Tibial artery (tissue), 4 donors: ENCODE data around the gene PLXNA1.

Experiments used
- DNase-seq, 2 donors: peaks; one replicate each; pipeline ENCODE4 v3.0.0-alpha.2; 2019
- H3K27ac ChIP-seq, 2 donors: fragments of 200-600 bp; sonication (generic) in 1 of 2; 1 replicate in 1 of 2; 2 replicates in 1 of 2; pipeline ENCODE4 v1.5.1; 2018 to 2019; ENCODE audit warnings: mild to moderate bottlenecking in 1 of 2
- H3K27me3 ChIP-seq, 2 donors: fragments of 200-600 bp; sonication (generic) in 1 of 2; one replicate each; pipeline versions ENCODE4 v1.5.1 to v1.6.0; 2016 to 2019
- H3K36me3 ChIP-seq, 3 donors: fragments of 200-600 bp; sonication (generic) in 2 of 3; one replicate each; pipeline ENCODE4 v1.5.1; 2016 to 2019; ENCODE audit warnings: mild to moderate bottlenecking in 2 of 3
- H3K4me1 ChIP-seq, 4 donors: fragments of 200-600 bp; sonication (generic) in 2 of 4; 1 replicate in 3 of 4; 2 replicates in 1 of 4; pipeline ENCODE4 v1.5.1; 2016 to 2019
- H3K4me3 ChIP-seq, 2 donors: fragments of 200-600 bp; sonication (generic) in 1 of 2; 1 replicate in 1 of 2; 2 replicates in 1 of 2; pipeline ENCODE4 v1.5.1; 2018 to 2019; ENCODE audit warnings: mild to moderate bottlenecking in 2 of 2
- H3K9me3 ChIP-seq, 3 donors: fragments of 200-600 bp; sonication (generic) in 1 of 3; one replicate each; pipeline ENCODE4 v1.5.1; 2016 to 2019
- intact Hi-C: fragments of 100-400 bp; cut with DNase I; formaldehyde crosslinking; loops from one replicate; pipeline ENCODE4 v1.15.0; 2023; ENCODE audit warnings: low total_unique reads
- TF ChIP-seq, protein P1 (sequence below), 2 experiments: fragments of 200-600 bp in 1 of 2; fragments of 450-650 bp in 1 of 2; IDR thresholded peaks; one replicate each; pipeline ENCODE4 v1.5.1; 2017 to 2019; ENCODE audit warnings: antibody characterized with exemption in 2 of 2, mild to moderate bottlenecking in 1 of 2, moderate library complexity in 1 of 2

The PLXNA1 gene

GRCh38 chr3:126958638-126959085 is 24.3 kb upstream of the PLXNA1 start:
- TF ChIP-seq, protein P1, sequence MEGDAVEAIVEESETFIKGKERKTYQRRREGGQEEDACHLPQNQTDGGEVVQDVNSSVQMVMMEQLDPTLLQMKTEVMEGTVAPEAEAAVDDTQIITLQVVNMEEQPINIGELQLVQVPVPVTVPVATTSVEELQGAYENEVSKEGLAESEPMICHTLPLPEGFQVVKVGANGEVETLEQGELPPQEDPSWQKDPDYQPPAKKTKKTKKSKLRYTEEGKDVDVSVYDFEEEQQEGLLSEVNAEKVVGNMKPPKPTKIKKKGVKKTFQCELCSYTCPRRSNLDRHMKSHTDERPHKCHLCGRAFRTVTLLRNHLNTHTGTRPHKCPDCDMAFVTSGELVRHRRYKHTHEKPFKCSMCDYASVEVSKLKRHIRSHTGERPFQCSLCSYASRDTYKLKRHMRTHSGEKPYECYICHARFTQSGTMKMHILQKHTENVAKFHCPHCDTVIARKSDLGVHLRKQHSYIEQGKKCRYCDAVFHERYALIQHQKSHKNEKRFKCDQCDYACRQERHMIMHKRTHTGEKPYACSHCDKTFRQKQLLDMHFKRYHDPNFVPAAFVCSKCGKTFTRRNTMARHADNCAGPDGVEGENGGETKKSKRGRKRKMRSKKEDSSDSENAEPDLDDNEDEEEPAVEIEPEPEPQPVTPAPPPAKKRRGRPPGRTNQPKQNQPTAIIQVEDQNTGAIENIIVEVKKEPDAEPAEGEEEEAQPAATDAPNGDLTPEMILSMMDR (IDR thresholded peaks at IDR 0.05), result no peak
- peaks cover 0 to 23% (median 11%) of the 10 kb centered on the region in 4 donors for H3K4me1 ChIP-seq
- intact Hi-C loops, result no loop called here
- H3K27ac ChIP-seq, result no peak overlapping the region
- peak in 1 of 2 donors; percentile 50 for DNase-seq
- no peaks in the 10 kb centered on the region for H3K27me3 ChIP-seq
- H3K9me3 ChIP-seq, result no peaks in the 10 kb centered on the region
- H3K36me3 ChIP-seq, result no peaks in the 10 kb centered on the region
- H3K4me3 ChIP-seq, result no peak overlapping the region

GRCh38 chr3:126959136-126959920 is 23.6 kb upstream of the PLXNA1 start:
- intact Hi-C loops, result no loop called here
- Histone ChIP-seq H3K4me1 (peaks cover 0 to 23% (median 11%) of the 10 kb centered on the region in 4 donors), H3K9me3 (no peaks in the 10 kb centered on the region), H3K4me3 (no peak overlapping the region), H3K36me3 (no peaks in the 10 kb centered on the region), H3K27me3 (no peaks in the 10 kb centered on the region), H3K27ac (no peak overlapping the region)
- TF ChIP-seq, protein P1 (IDR thresholded peaks at IDR 0.05), result no peak
- peak in 1 of 2 donors; percentile 41 for DNase-seq

- DNase-seq, result no peak
- TF ChIP-seq, protein P1 (IDR thresholded peaks at IDR 0.05), result no peak
- H3K4me1 ChIP-seq, result peaks cover 0 to 23% (median 11%) of the 10 kb centered on the region in 4 donors
- H3K27ac ChIP-seq, result no peak overlapping the region
- no peaks in the 10 kb centered on the region for H3K9me3 ChIP-seq
- intact Hi-C loops, result no loop called here
- H3K36me3 ChIP-seq, result no peaks in the 10 kb centered on the region
- H3K4me3 ChIP-seq, result no peak overlapping the region
- H3K27me3 ChIP-seq, result no peaks in the 10 kb centered on the region
Observed at GRCh38 chr3:126959921-126960603, 22.9 kb upstream of the PLXNA1 start.

- TF ChIP-seq, protein P1 (IDR thresholded peaks at IDR 0.05), result no peak
- no peak overlapping the region for H3K27ac ChIP-seq
- intact Hi-C loops, result no loop called here
- no peaks in the 10 kb centered on the region for H3K36me3 ChIP-seq
- DNase-seq, result peak in 1 of 2 donors; percentile 61
- peaks cover 0 to 23% (median 11%) of the 10 kb centered on the region in 4 donors for H3K4me1 ChIP-seq
- H3K9me3 ChIP-seq, result no peaks in the 10 kb centered on the region
- no peak overlapping the region for H3K4me3 ChIP-seq
- no peaks in the 10 kb centered on the region for H3K27me3 ChIP-seq
Observed at GRCh38 chr3:126960604-126960995, 22.3 kb upstream of the PLXNA1 start.

GRCh38 chr3:126961191-126961790 is 21.6 kb upstream of the PLXNA1 start:
- DNase-seq, result peak; percentile 86 to 89
- intact Hi-C loops, result no loop called here
- Histone ChIP-seq H3K4me1 (peaks cover 0 to 23% (median 11%) of the 10 kb centered on the region in 4 donors), H3K4me3 (no peak overlapping the region), H3K9me3 (no peaks in the 10 kb centered on the region), H3K36me3 (no peaks in the 10 kb centered on the region), H3K27me3 (no peaks in the 10 kb centered on the region), H3K27ac (peak overlapping the region in 1 of 2 donors; percentile 19)
- TF ChIP-seq, protein P1 (IDR thresholded peaks at IDR 0.05), result no peak
